Ectodermal cell (in vitro differentiated cells): ENCODE data around the gene CYP4F3.

Experiments used
- H3K27ac ChIP-seq: 2 replicates; pipeline ENCODE4 v1.7.0; 2013; ENCODE audit warnings: mild to moderate bottlenecking, low read depth, low read length; ENCODE audit not compliant: insufficient read depth, poor library complexity, severe bottlenecking
- H3K27me3 ChIP-seq: 2 replicates; pipeline ENCODE4 v1.7.0; 2013; ENCODE audit warnings: mild to moderate bottlenecking, low read length; ENCODE audit not compliant: insufficient read depth, control insufficient read depth, poor library complexity, severe bottlenecking
- H3K36me3 ChIP-seq: one replicate; pipeline ENCODE4 v1.7.0; 2013; ENCODE audit warnings: low read length; ENCODE audit not compliant: control insufficient read depth, insufficient read depth
- H3K4me1 ChIP-seq: one replicate; pipeline ENCODE4 v1.7.0; 2013; ENCODE audit warnings: low read length; ENCODE audit not compliant: control insufficient read depth, insufficient read depth
- H3K4me3 ChIP-seq: 2 replicates; pipeline ENCODE4 v1.7.0; 2013; ENCODE audit warnings: low read depth, low read length, control low read depth; ENCODE audit not compliant: insufficient read depth
- H3K9me3 ChIP-seq: 2 replicates; pipeline ENCODE4 v1.7.0; 2013; ENCODE audit warnings: mild to moderate bottlenecking, low read length, moderate library complexity; ENCODE audit not compliant: control insufficient read depth
- WGBS, 2 experiments: methylation state at CpG; one replicate each; pipeline ENCODE4 v1.1.7; 2013; ENCODE audit warnings: missing lambda C conversion rate in 2 of 2; 5-methylcytosine and 5-hydroxymethylcytosine counted together

The CYP4F3 gene

GRCh38 chr19:15614507-15615379 is 26.0 kb upstream of the CYP4F3 start, which contains the start of gene CYP4F8:
CYP4F8 (plus strand) TSS chr19:15615218; CDS start chr19:15615617, 399 bp downstream.
- Histone ChIP-seq H3K36me3 (no peaks in the 10 kb centered on the region), H3K4me1 (no peaks in the 10 kb centered on the region), H3K27me3 (no peaks in the 10 kb centered on the region), H3K4me3 (no peak within 1 kb of the TSS), H3K9me3 (peaks cover 13% of the 10 kb centered on the region), H3K27ac (no peak within 1 kb of the TSS)
- WGBS, 2 experiments = 61 to 64% methylated on average over 8 of the region's 8 CpGs

GRCh38 chr19:15615526-15615925 is 25.2 kb upstream of the CYP4F3 start:
- Histone ChIP-seq H3K27ac (no peak overlapping the region), H3K4me3 (no peak overlapping the region), H3K36me3 (no peaks in the 10 kb centered on the region), H3K27me3 (no peaks in the 10 kb centered on the region), H3K4me1 (no peaks in the 10 kb centered on the region), H3K9me3 (peaks cover 14% of the 10 kb centered on the region)
- 72 to 73% methylated on average over 14 of the region's 14 CpGs for WGBS, 2 experiments

- Histone ChIP-seq H3K27me3 (no peaks in the 10 kb centered on the region), H3K4me3 (no peak overlapping the region), H3K4me1 (no peaks in the 10 kb centered on the region), H3K9me3 (peaks cover 14% of the 10 kb centered on the region), H3K36me3 (no peaks in the 10 kb centered on the region), H3K27ac (no peak overlapping the region)
- 78 to 85% methylated on average over 4 of the region's 4 CpGs for WGBS, 2 experiments
Measured at GRCh38 chr19:15616183-15616582, 24.5 kb upstream of the CYP4F3 start.

GRCh38 chr19:15616627-15617270 is 23.9 kb upstream of the CYP4F3 start:
- Histone ChIP-seq H3K9me3 (peaks cover 16% of the 10 kb centered on the region), H3K27ac (no peak overlapping the region)
- WGBS, 2 experiments = 57 to 58% methylated on average over 7 of the region's 7 CpGs

GRCh38 chr19:15618321-15618720 is 22.4 kb upstream of the CYP4F3 start:
- 76 to 78% methylated on average over 5 of the region's 5 CpGs for WGBS, 2 experiments
- Histone ChIP-seq H3K4me3 (no peak overlapping the region), H3K27me3 (no peaks in the 10 kb centered on the region), H3K36me3 (no peaks in the 10 kb centered on the region), H3K27ac (no peak overlapping the region), H3K4me1 (no peaks in the 10 kb centered on the region), H3K9me3 (peaks cover 18% of the 10 kb centered on the region)

More at GRCh38 chr19:15616627-15617270, 23.9 kb upstream of the CYP4F3 start:
- H3K36me3 ChIP-seq = no peaks in the 10 kb centered on the region
- no peaks in the 10 kb centered on the region for H3K4me1 ChIP-seq
- no peaks in the 10 kb centered on the region for H3K27me3 ChIP-seq
- no peak overlapping the region for H3K4me3 ChIP-seq

- 50 to 56% methylated on average over 1 of the region's 1 CpG for WGBS, 2 experiments
Measured at GRCh38 chr19:15621801-15622200, 18.9 kb upstream of the CYP4F3 start.

GRCh38 chr19:15622991-15623390 is 17.7 kb upstream of the CYP4F3 start:
- Histone ChIP-seq H3K4me3 (no peak overlapping the region), H3K27me3 (no peaks in the 10 kb centered on the region), H3K27ac (no peak overlapping the region), H3K4me1 (no peaks in the 10 kb centered on the region), H3K36me3 (no peaks in the 10 kb centered on the region), H3K9me3 (peaks cover 16% of the 10 kb centered on the region)
- 72 to 77% methylated on average over 11 of the region's 11 CpGs for WGBS, 2 experiments

More at GRCh38 chr19:15621801-15622200, 18.9 kb upstream of the CYP4F3 start:
- Histone ChIP-seq H3K4me1 (no peaks in the 10 kb centered on the region), H3K4me3 (no peak overlapping the region), H3K27me3 (no peaks in the 10 kb centered on the region), H3K36me3 (no peaks in the 10 kb centered on the region), H3K9me3 (peaks cover 18% of the 10 kb centered on the region), H3K27ac (no peak overlapping the region)

- Histone ChIP-seq H3K4me3 (no peak overlapping the region), H3K27ac (no peak overlapping the region), H3K4me1 (no peaks in the 10 kb centered on the region), H3K27me3 (no peaks in the 10 kb centered on the region), H3K36me3 (no peaks in the 10 kb centered on the region), H3K9me3 (peaks cover 12% of the 10 kb centered on the region)
- WGBS, 2 experiments = 67 to 68% methylated on average over 9 of the region's 9 CpGs
Measured at GRCh38 chr19:15623711-15624318, 16.9 kb upstream of the CYP4F3 start.

- 78 to 80% methylated on average over 22 of the region's 22 CpGs for WGBS, 2 experiments
- Histone ChIP-seq H3K36me3 (no peaks in the 10 kb centered on the region), H3K27me3 (no peaks in the 10 kb centered on the region), H3K4me3 (no peak overlapping the region), H3K9me3 (peaks cover 18% of the 10 kb centered on the region), H3K27ac (no peak overlapping the region), H3K4me1 (no peaks in the 10 kb centered on the region)
Measured at GRCh38 chr19:15628236-15629002, 12.3 kb upstream of the CYP4F3 start.
